Measurements from ENCODE around the gene ANO2. TPM values are rescaled to one million over a fixed set of nuclear protein-coding genes. Genes with fewer than 3 reads are reported as not detected.
A peak's percentile ranks its signal among the peaks of the same experiment; 100 is the strongest.

ANO2 gene
- total RNA-seq, 1 experiment from 2014 or later = 0.68 TPM

GRCh38 chr12:5947006-5947405 is 1.9 kb upstream of the ANO2 start:
- Histone ChIP-seq H3K4me3 (ENCODE audit: low read depth, low read length) (no peak overlapping the region), H3K4me1 (peaks cover 5% of the 10 kb centered on the region), H3K27me3 (replicated peaks; ENCODE audit: control insufficient read depth, insufficient read depth, low read length) (peaks cover 3% of the 10 kb centered on the region), H3K9me3 (no peaks in the 10 kb centered on the region), H3K36me3 (ENCODE audit: control insufficient read depth, insufficient read depth, low read length) (no peaks in the 10 kb centered on the region)
- BruUV-seq (replicated peaks) = no TSS peak
- Mint-ChIP-seq H3K27ac (ENCODE audit: unreplicated experiment) (no peak overlapping the region), H3K4me3 (ENCODE audit: unreplicated experiment) (no peak overlapping the region), H3K4me1 (ENCODE audit: low read depth, unreplicated experiment) (peaks cover 7% of the 10 kb centered on the region), H3K27me3 (ENCODE audit: insufficient read depth, unreplicated experiment) (peaks cover 54% of the 10 kb centered on the region), H3K36me3 (ENCODE audit: insufficient read depth, unreplicated experiment) (no peaks in the 10 kb centered on the region), H3K9me3 (ENCODE audit: unreplicated experiment) (no peaks in the 10 kb centered on the region)
- no peak for TF ChIP-seq CTCF (IDR thresholded peaks at IDR 0.05; ENCODE audit: insufficient read depth in 1 of 2, low read depth in 1 of 2, low read length in 1 of 2, severe bottlenecking in 1 of 2, unreplicated experiment in 1 of 2)
- no peak for DNase-seq
- ChIA-PET CTCF (interaction anchor here (0.6 kb wide), 1 partner anchor 606 kb away, joined by 3 read pairs; no protein-coding TSS in a partner anchor), POLR2A (no interaction called here)
- intact Hi-C loops (cut with micrococcal nuclease; ENCODE audit: unreplicated experiment) = no loop called here

- no peak overlapping the region for H3K4me3 Mint-ChIP-seq (ENCODE audit: unreplicated experiment)
- H3K36me3 Mint-ChIP-seq (ENCODE audit: insufficient read depth, unreplicated experiment) = no peaks in the 10 kb centered on the region
- CTCF ChIA-PET = no interaction called here
- H3K27ac Mint-ChIP-seq (ENCODE audit: unreplicated experiment) = no peak overlapping the region
- no TSS peak for BruUV-seq (replicated peaks)
- peaks cover 5% of the 10 kb centered on the region for H3K4me1 ChIP-seq
- TF ChIP-seq CTCF (IDR thresholded peaks at IDR 0.05; ENCODE audit: insufficient read depth in 1 of 2, low read depth in 1 of 2, low read length in 1 of 2, severe bottlenecking in 1 of 2, unreplicated experiment in 1 of 2) = no peak
- H3K4me1 Mint-ChIP-seq (ENCODE audit: low read depth, unreplicated experiment) = peaks cover 7% of the 10 kb centered on the region
- no peaks in the 10 kb centered on the region for H3K36me3 ChIP-seq (ENCODE audit: control insufficient read depth, insufficient read depth, low read length)
- DNase-seq = no peak
- intact Hi-C loops (cut with micrococcal nuclease; ENCODE audit: unreplicated experiment) = no loop called here
- H3K9me3 ChIP-seq = no peaks in the 10 kb centered on the region
- H3K4me3 ChIP-seq (ENCODE audit: low read depth, low read length) = no peak overlapping the region
- H3K9me3 Mint-ChIP-seq (ENCODE audit: unreplicated experiment) = no peaks in the 10 kb centered on the region
- H3K27me3 ChIP-seq (replicated peaks; ENCODE audit: control insufficient read depth, insufficient read depth, low read length) = peaks cover 3% of the 10 kb centered on the region
- peaks cover 54% of the 10 kb centered on the region for H3K27me3 Mint-ChIP-seq (ENCODE audit: insufficient read depth, unreplicated experiment)
- POLR2A ChIA-PET = no interaction called here
Measured at GRCh38 chr12:5946388-5946787, 1.3 kb upstream of the ANO2 start.

GRCh38 chr12:5944688-5945070 is 380 bp downstream of the ANO2 start:
- BruUV-seq (replicated peaks) = no TSS peak
- Histone ChIP-seq H3K4me3 (ENCODE audit: low read depth, low read length) (peak overlapping the region; percentile 41), H3K36me3 (ENCODE audit: control insufficient read depth, insufficient read depth, low read length) (no peaks in the 10 kb centered on the region), H3K4me1 (peaks cover 5% of the 10 kb centered on the region), H3K27me3 (replicated peaks; ENCODE audit: control insufficient read depth, insufficient read depth, low read length) (peaks cover 3% of the 10 kb centered on the region), H3K9me3 (no peaks in the 10 kb centered on the region)
- intact Hi-C loops (cut with micrococcal nuclease; ENCODE audit: unreplicated experiment) = no loop called here
- POLR2A ChIA-PET = no interaction called here
- no peaks in the 10 kb centered on the region for H3K36me3 Mint-ChIP-seq (ENCODE audit: insufficient read depth, unreplicated experiment)
- DNase-seq = no peak
- H3K27ac Mint-ChIP-seq (ENCODE audit: unreplicated experiment) = peak overlapping the region; percentile 22
- peak overlapping the region; percentile 75 for H3K4me3 Mint-ChIP-seq (ENCODE audit: unreplicated experiment)
- no peak for TF ChIP-seq CTCF (IDR thresholded peaks at IDR 0.05; ENCODE audit: insufficient read depth in 1 of 2, low read depth in 1 of 2, low read length in 1 of 2, severe bottlenecking in 1 of 2, unreplicated experiment in 1 of 2)
- CTCF ChIA-PET = no interaction called here
- H3K27me3 Mint-ChIP-seq (ENCODE audit: insufficient read depth, unreplicated experiment) = peaks cover 60% of the 10 kb centered on the region
- H3K4me1 Mint-ChIP-seq (ENCODE audit: low read depth, unreplicated experiment) = peaks cover 7% of the 10 kb centered on the region
- H3K9me3 Mint-ChIP-seq (ENCODE audit: unreplicated experiment) = no peaks in the 10 kb centered on the region
